LNCaP clone FGC (cell line): Measurements from ENCODE around the gene ERCC6L2.

Source experiments
- DNase-seq: peaks from one replicate; pipeline ENCODE4 v3.0.0-alpha.2; 2011; ENCODE audit warnings: low read depth
- H3K4me3 ChIP-seq: 2 replicates; pipeline ENCODE4 v1.5.1; 2011; ENCODE audit warnings: mild to moderate bottlenecking, low read depth, low read length, control low read depth
- CTCF ChIP-seq: IDR thresholded peaks from 2 replicates; pipeline ENCODE4 v1.5.1; 2012; ENCODE audit warnings: mild to moderate bottlenecking; ENCODE audit not compliant: control insufficient read depth, insufficient read depth; ENCODE audit errors: extremely low read depth

ERCC6L2 gene

DNA sequence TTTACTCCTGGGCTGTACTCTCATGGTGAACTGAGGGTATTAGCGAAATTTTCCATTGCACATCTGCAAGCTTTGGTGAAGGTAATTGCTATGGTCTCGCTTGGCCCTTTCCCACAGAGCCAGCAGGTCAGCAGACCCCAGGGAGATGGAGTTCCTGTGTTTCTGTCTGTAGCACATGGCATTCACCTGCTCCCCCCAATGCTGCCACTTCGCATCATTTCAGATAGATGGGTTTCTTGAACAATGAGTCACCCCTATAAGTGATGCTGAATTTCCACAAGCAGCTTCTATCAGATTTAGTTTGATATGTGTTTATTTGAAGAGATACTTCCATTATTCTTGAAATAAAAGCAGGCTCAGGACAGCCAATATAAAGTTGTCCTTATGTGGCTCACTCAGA, 117.8 kb downstream of the ERCC6L2 start:
- no peak for DNase-seq
- TF ChIP-seq CTCF: no peak
- H3K4me3 ChIP-seq: no peak overlapping the region

GRCh38 chr9:95999390-95999789, 123.9 kb downstream of the ERCC6L2 start:
- H3K4me3 ChIP-seq: no peak overlapping the region
- no peak for TF ChIP-seq CTCF
- no peak for DNase-seq

DNA sequence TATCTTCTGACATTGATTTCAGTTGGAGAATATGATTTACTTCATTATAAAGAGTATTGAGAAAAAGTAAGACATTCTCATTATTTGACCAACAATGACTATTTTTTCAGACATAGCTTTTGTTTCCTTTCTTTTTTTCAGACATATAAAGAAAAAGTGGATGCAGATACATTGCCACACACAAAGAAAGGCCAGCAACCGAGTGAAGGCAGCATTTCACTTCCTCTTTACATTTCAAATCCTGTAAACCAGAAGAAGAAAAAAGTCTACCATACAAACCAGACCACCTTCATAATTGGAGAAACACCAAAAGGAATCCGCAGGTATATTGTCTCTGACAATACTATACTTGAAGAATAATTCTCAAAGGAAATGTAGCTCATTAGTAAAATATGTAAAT, 128.9 kb downstream of the ERCC6L2 start:
- TF ChIP-seq CTCF: no peak
- H3K4me3 ChIP-seq: no peak overlapping the region
- no peak for DNase-seq

- no peak overlapping the region for H3K4me3 ChIP-seq
- TF ChIP-seq CTCF: no peak
- no peak for DNase-seq
Observed at GRCh38 chr9:96006296-96006879, 130.9 kb downstream of the ERCC6L2 start.

GRCh38 chr9:96006961-96007360, 131.5 kb downstream of the ERCC6L2 start:
- H3K4me3 ChIP-seq: no peak overlapping the region
- TF ChIP-seq CTCF: no peak
- no peak for DNase-seq

DNA sequence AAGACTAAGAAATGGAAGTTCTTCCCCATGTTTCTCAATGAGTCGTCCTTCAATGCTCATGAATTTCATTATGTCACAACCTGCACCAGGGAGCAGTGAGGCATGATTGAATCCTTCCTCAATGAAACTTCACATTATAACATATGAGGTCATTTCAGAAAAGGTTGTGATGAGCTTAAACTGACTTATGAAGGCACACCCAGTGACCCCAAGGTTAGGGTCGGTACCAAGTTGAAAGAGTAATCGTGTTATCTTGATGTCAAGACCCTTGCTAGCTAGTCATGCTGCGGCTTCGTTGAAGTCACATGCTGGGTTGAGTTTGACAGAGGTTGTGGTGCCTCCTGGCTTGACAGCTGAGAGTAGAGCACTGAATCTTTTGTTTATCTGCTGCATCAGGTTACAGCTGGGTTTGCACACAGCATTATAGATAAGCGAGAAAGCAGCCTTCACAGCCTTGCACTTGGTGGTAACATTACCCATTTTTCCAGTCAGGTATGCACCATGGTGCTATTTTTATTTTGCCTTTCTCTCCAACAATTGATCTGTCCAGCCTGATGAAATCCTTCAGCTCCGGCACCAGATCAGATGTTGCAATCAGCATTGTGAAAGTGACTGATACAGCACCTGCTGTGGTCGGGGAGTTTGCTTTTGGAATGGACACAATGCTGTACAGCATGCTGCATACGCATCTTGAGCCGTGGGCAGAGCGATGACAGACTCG, 133.2 kb downstream of the ERCC6L2 start:
- H3K4me3 ChIP-seq: no peak overlapping the region
- no peak for DNase-seq
- no peak for TF ChIP-seq CTCF

- DNase-seq: no peak
- no peak for TF ChIP-seq CTCF
- H3K4me3 ChIP-seq: no peak overlapping the region
Observed at GRCh38 chr9:96009223-96009602, 133.7 kb downstream of the ERCC6L2 start.
